ENCODE results near the gene GPC1.
"Not testable (repeated sequence)": the region's sequence is repeated elsewhere in the genome, so short reads cannot be mapped to it uniquely, and the experiment has no call there.

GPC1 gene, protein sequence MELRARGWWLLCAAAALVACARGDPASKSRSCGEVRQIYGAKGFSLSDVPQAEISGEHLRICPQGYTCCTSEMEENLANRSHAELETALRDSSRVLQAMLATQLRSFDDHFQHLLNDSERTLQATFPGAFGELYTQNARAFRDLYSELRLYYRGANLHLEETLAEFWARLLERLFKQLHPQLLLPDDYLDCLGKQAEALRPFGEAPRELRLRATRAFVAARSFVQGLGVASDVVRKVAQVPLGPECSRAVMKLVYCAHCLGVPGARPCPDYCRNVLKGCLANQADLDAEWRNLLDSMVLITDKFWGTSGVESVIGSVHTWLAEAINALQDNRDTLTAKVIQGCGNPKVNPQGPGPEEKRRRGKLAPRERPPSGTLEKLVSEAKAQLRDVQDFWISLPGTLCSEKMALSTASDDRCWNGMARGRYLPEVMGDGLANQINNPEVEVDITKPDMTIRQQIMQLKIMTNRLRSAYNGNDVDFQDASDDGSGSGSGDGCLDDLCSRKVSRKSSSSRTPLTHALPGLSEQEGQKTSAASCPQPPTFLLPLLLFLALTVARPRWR

DNA sequence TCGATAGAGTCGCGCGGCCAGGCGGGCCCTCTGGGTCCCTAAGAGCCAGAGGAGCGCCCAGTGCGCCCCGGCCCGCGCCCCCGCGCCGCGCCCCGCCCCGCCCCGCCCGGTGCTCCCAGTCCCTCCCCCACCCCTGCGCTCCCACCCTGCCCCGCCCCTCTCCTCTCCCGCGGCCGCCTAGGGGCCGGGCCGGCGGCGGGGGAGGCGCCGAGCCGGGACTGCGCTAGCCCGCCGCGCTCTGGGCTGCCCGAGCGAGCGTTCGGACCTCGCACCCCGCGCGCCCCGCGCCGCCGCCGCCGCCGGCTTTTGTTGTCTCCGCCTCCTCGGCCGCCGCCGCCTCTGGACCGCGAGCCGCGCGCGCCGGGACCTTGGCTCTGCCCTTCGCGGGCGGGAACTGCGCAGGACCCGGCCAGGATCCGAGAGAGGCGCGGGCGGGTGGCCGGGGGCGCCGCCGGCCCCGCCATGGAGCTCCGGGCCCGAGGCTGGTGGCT, at the start of gene GPC1:
Gene GPC1 (plus strand): TSS at position 207 of the 491 bp plus-strand sequence. CDS start 256 bp downstream, at position 463.
- DNase-seq = no peak

DNA sequence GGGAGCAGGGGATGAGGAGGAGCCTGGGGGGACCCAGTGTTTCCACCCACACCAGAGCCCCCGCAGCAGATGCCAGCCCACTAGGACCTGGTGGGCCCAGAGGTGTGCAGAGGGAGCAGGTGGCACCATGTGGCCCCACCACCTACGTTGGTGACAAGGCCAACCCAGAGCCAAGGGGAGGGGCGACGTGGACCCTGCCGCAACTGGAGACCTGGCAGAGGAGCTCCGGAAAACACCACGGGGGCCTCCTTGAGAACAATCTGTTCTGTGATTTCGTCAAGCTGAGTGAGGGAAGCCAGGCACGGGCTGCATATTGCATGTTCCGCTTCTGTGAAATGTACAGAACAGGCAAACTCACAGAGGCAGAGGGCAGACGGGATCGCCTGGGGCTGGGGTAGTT, 49.1 kb upstream of the GPC1 start:
- no peak for DNase-seq

DNA sequence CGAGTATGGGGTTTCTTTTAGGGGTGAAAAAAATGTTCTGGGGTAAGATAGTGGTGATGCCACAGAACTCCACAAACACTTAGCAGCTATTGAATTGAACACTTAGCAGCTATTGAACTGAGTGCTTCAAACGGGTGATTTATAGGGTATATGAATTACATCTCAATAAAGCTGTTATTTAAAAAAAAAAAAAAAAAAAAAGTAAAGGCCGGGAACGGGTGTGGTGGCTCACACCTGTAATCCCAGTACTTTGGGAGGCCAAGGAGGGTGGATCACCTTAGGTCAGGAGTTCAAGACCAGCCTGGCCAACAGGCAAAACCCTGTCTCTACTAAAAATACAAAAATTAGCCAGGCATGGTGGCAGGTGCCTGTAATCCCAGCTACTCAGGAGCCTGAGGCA, 48.7 kb upstream of the GPC1 start:
- DNase-seq = not testable (repeated sequence)

DNA sequence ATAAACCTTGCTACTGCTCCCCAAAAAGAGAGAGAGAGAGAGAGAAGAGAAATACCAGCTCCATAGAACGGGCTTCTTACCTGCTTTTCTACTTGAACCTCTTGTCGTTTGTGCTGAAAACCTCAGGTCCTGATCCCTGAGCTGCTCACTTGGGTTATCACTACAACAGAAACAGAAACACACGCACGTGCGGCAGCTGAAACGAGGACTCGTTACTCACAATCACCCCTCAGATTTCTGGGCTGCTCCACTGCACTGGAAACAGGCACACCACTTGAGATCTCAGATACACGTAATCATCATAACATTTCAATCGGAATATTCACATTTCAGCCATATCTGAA, 48.2 kb upstream of the GPC1 start:
- no peak for DNase-seq

DNA sequence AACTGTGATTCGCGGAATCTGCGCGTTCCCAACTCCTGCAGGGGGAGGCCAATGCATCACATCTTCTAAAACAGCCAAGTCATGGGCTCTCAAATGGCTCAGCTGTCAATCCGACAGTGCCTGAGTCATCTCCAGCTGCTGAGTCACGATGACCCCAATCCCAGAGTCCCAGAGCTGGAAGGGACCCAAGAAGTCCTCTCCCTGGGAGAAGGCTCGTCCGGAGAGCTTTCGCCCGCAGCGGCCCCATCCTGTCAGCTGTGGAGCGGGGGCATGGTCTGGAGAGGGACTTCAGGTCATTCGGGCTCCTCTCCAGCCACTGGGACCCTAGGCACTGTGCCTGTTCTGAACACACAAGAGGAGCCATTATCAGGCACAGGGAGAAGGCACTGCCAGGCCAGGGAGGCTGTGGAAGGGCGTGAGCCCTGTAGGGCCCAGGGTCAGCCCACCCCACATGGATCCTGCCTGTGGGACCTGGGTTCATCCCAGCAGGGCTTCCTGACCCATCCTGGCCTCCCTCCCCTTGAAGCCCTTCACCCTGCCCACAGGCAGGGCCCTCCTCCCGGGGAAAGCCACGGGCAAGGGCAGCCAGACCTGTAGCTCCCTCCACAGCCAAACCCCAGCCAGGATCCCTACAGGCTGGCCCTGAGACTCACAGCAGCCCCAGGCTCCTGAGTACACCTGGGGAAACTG, 47.6 kb upstream of the GPC1 start:
- no peak for DNase-seq

DNA sequence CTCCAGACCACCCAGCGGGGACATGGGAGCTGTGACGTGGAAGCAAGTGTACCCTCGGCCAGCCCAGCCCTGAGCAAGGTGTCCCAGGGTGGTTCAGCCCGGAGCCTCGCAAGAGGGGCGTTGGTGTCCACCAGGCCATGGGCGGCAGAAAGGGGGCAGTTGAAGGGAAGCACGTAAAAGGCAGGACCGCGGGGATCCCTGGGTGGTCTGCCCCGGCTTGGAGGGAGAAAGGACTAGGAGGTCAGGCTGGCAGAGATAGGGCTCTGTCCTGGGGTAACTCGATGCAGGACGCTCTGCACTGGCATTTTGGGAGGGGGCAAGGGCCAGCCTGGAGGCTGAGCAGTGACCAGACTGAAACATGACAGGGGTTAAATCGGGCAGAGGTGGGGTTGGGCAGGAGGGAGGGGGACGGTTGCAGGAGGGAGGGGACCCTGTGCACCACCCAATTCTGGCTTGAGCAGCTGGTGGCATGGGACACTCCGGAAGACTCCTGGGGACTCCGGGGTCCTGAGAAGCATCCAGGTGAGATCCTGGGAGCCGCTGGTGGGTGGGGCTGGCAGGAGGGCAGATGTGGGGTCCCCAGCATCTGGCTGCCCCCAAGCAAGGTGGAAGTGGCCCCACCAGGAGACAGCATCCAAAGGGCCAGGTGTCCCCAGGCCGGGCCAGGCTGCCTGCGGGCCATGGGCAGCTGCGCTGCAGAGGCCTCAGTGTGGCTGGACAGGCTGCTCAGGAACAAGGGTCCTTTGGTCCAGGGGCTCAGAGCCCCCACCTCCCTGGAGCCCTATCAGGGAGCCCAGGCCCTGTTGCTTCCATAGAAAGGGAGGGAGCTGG, 46.8 kb upstream of the GPC1 start:
- DNase-seq = no peak

DNA sequence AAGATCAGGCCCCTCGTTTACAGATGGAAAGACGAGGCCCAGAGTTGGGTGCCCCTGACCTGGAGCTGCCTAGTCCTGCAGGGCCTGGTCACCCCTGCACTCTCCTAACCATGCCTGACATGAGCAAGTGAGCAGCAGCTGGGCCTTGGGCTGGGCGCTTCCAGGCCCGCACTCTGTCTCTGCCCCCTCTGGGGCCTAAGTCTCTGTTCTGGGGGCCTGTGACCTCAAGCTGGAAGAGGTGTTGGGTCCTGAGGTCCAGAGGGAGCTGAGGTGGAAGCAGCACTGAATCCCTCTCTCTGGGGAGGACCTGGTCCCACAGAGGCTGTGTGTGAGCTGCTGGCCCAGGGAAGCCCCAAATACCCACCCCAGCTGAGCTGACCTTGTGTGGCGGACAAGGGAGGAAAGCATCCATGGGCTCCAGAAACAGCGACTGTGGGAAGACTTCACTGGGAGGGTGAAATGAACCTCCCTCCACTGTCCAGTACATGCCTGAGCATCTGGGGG, 46.1 kb upstream of the GPC1 start:
- DNase-seq = no peak

DNA sequence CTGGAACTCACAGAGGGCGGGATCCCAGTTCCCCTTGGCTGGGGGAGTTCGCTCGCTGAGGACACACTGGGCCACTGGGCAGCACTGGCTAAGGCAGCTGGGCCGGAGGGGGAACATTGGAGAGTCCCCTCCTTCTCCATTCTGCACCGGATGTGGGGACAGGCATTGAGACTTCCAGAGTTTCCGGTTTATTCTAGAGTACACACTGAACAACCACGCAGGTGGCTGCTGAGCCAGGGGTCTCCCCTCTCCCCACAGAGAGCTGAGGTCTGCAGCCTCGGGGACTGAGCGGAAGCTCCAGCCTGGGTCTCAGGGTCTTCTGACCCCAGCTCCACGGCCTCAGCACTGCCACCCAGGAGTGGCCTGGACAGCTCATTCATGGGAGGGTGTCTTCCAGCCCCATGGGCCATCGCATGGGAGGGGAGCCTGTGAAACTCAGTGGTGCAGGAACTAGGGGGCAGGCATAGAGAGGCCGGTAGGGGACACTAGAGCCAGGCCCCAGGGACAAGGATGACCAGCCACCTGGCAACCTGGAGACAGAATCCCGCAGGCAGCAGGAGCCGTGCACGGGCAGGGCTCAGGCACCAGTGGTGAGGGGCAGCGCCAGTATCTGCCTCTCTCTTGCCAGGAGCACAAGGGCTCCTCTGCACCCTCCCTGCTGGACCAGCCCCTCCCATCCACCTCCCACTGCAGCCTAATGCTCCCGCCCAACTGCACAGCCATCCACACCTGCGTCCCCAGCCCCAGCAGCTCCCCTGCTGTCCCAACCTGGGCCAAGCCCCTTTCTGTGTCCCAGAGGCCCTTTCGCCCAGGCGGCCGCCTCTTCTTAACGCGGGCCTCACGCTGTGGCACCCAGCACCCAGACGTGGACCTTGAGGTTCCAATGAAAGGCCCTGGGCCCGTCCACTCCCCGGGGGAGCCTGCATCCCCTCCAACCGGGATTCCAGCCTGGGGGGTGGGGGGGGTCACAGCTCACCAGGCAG, 45.1 kb upstream of the GPC1 start:
- DNase-seq = no peak

DNA sequence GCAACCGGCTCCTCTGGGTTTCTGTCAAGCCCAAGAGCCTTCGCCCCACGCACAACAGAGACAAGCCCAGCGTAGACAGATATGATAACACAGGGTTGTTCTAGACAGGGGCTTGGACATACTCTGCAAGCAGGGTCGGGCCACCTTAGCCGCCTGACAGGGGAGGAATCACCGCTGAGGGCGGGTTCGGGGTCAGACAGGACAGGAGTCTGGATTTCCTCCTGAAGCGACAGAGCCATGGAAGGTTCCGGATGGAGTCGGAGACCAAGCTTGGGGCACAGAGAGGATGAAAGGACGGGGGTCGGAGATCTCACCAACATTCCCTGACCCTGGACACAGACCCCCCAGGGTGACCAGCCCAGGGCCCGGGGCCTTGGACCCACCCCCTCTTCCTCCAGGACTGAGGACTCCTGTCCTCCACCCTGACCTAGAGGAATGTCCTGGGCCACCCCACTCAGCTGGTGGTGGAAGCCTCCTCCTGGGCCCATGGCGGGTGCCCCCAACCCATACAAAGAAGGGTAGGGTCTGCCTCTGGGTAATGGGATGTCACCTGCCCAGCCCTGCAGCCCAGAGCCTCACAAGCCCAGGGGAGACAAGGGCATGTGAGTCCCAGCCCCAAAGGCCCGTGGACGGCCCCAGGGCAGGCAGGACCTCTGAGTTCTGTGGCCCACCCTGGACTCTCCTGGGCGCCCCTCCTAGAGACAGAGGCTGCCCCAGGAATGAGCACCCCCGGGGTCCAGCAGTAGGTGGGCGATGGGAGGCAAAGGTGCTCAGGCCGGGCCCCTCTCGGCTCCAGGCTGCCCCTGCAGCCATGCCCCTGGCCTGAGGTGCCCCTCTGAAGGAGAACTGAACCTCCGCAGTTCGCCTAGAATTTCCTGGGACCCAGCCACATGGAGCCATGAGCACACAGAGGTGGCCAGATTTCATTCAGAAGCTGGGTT, 44.1 kb upstream of the GPC1 start:
- DNase-seq = no peak

DNA sequence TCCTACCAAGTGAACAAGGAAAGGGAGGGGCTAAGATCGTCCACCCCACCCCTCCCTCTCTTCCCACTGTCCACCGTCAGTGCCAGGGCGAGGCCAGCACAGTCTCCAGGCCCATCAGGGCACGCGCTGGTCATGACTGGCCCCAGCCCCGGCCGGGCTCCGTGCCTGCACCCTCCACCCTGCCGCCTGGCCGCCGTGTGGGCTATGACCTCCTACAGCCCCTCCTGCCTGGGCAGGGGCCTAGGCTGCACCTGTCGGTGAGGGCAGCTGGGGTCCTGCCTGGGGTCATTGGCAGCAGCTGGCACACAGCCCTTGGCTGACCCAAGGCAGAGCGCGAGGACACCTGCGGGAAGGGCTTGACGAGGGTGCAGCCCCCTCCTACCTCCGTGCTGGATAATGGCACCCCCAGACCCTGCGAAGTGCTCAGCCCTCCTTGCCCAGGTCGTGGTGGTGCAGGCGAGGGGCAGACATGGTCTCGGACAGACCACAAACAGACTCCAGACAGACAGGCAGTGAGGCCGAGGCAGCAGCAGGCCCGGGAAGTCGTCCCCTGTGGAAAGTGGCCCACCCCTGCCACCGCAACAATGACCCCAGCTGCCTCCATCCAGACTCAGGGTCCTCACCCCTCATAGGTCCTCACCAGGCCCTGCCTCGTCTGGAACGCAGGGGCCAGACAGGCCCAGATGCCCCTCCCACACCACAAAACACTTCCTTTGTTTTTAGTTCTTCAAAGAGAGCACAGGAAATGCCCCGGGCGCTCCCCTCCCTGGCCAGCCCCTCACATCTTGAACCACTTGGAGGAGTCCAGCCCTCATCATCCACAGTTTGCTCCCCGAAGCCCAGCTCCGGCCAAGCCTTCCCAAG, 43.1 kb upstream of the GPC1 start:
- no peak for DNase-seq

DNA sequence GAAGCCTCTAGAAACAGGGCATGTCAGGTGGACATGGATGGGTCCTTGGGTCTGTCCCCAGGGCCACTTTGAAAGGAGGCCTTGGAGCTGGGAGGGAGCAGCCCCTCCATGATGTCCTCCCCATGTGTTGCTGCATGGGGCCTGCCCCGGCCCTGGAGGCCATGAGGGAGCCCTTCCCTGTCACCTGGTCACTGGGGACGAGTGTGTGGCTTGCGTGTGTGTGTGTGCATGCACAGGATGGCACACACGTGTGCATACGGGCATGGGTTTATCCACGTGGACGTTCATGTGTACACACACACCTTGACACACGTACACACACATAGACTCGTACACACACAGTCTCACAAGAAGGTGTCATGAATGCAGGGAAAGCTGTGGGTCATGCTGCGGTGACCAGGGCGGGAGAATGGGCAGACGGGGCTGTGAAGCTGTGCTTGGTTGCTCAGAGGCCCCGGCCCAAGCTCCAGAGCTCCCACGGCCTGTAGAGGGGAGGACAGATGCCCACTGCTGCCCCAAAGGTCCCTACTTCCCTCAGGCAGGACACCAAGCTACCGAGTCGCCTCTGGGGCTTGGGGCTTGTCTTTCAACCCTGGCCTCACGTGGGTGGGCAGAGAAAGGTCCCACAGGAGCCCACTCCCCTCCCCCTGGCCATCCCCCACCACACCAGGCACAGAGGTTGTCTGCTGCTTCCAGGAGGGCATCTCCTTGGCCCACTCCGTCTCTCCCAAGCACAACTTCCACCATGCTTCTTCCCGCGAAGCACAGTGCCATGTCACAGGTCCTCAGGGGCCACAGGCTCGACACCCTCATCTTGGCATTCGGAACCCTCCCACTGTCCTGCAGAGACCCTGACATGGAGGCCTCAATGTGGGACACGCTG, 42.3 kb upstream of the GPC1 start:
- DNase-seq = no peak

DNA sequence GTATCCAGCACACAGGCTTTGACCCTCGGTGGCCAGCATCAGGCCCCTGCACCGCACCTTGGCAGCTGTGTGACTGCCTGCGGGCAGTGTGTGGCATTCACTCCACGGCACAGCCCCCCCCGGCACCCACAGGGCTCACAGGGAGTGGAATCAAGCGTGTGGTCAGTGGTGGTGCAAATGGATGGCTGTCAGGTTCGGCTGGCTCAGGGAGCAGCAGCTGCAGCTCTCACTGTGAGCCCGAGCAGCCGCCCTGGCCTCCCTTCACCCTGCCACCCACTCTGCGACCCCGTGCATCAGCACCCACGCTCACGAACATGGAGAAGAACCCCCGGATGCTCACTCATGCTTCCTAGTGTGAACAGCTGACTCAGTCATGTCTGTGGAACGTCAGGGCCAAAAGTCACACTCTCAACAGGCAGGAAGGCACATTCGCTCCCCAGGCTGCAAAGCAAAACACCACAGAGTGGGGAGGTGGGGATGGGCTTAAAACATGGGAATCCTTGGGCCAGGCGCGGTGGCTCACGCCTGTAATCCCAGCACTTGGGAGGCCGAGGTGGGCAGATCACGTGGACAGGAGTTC, 41.5 kb upstream of the GPC1 start:
- DNase-seq = no peak

DNA sequence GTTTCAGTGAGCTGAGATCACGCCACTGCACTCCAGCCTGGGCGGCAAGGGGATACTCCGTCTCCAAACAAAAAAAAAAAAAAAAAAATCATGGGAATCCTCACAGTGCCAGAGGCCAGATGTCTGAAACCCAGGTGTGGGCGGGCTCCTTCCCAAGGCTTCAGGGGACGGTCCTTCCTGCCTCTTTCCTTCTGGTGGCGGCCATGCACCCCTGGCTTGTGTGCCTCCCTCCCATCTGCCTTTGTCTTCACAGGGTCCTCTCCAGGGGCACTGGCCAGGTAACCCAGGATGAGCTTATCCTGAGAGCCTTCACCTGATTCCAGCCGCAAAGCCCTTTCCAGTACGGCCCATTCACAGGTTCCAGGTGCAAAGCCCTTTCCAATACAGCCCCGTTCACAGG, 40.9 kb upstream of the GPC1 start:
- no peak for DNase-seq

DNA sequence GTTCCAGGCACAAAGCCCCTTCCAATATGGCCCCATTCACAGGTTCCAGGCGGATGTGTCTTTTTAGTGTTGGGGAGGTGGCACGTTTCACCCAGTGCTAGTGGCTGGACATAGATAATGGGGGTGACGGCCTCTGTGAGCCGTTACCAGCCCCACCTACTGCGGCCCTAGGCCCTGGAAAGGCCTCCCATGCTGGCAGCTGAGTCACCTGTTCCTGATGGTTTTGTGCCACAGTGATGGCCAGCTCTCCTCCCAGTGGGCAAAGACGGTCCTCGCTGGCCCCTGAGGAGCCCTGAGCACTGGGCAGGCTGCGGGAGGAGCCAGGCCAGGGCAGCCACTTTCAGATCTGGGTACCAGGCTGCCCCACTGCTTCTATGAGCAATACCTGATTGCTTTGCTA, 40.0 kb upstream of the GPC1 start:
- DNase-seq = no peak

DNA sequence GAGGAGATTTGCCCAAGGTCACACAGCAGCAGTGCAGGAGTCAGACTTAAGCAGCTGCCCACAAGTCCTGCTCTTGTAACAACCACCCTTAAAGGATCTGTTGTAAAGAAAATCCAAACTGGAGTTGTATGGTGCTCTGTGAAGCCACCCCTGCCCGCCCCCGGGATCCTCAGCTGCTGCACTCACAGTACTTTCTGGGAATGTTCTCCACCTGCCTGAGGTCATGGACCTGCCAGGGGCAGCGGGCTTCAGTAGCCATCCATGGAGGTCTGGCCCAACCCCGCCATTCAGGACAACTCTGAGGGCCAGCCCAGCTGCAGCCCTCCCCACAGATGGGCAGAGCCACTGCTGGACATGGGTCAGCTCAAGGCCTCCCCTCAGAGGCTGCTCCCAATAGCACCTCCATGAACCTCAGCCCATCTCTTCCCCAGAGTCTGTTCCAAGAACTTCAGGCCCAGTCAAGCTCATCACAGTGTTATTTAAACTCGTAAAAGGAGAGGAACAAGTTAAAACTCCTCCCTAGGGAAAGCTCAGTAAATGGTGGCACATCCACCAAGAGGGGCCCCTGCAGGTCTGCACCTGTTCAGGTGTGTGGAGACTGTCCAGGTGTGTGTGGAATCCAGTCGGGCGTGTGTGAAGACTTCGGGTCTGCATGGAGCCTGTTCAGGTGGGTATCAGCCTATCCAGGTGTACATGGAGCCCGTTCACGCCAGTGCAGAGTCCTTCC, 39.4 kb upstream of the GPC1 start:
- no peak for DNase-seq

DNA sequence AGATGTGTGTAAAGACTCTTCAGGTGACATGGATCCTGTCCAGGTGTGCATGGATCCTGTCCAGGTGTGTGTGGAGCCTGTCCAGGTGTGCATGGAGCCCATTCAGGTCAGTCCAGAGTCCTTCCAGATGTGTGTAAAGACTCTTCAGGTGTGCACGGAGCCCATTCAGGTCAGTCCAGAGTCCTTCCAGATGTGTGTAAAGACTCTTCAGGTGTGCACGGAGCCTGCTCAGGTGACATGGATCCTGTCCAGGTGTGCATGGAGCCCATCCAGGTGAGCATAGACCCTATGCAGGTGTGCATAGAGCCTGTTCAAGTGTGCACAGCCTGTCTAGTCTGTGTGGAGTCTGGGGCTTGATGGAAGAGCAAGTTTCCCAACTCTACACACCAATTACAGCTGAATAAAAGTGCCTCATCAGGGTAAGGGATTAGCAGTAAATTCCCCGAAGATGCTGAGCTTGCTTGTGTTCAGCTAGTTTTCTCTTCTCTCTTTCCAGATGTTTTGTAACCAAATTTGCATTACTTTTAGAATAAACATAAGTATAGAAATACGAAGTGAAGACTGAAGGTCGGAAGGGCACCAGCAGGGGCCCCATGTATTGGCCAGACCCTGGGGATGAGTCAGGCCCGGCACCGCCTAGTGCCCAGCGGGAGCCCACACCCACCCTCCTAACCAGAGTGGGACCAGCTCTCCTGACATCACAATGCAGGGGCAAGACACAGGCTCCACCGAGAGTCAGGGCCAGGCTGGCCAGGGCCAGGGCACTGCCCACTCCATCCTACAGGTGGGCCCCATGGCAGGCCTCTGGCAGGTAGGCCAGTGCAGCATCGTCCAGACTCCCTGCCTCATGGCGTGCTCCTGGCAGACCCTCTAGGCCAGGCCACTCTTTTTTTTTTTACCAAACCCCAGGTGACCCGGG, 38.6 kb upstream of the GPC1 start:
- DNase-seq = no peak
